H1 (cell line): ENCODE measurements around the gene ANKRD26.

Experiments used
- CBX5 ChIP-seq: fragments of 300-800, 300-1000 bp; sonication (generic); IDR thresholded peaks from 2 replicates; pipeline ENCODE4 v1.7.1; 2016; ENCODE audit warnings: antibody characterized with exemption, low read length, low read depth
- CHD1 ChIP-seq: IDR thresholded peaks from 2 replicates; pipeline ENCODE4 v1.6.1; 2012; ENCODE audit warnings: low read depth, low read length, improper control_type of control experiment
- MAFK ChIP-seq: IDR thresholded peaks from 2 replicates; pipeline ENCODE4 v1.6.1; 2012; ENCODE audit warnings: low read depth, mild to moderate bottlenecking, improper control_type of control experiment, low read length
- POLR2A ChIP-seq, 2 experiments: IDR thresholded peaks; 1 replicate in 1 of 2; 2 replicates in 1 of 2; pipeline ENCODE4 v1.6.1; 2011; ENCODE audit warnings: low read depth in 2 of 2, low read length in 2 of 2, mild to moderate bottlenecking in 2 of 2; ENCODE audit errors: control extremely low read depth in 1 of 2
- POU5F1 ChIP-seq: IDR thresholded peaks from 2 replicates; pipeline ENCODE4 v1.6.1; 2011; ENCODE audit warnings: low read depth, mild to moderate bottlenecking, low read length, moderate library complexity
- RAD21 ChIP-seq, 2 experiments: IDR thresholded peaks in 1 of 2; conservative IDR thresholded peaks in 1 of 2; 2 replicates each; pipeline ENCODE4 v1.6.1; 2011; ENCODE audit warnings: low read depth in 2 of 2, low read length in 2 of 2, improper control_type of control experiment in 1 of 2, inconsistent platforms in 1 of 2, mild to moderate bottlenecking in 1 of 2, moderate library complexity in 1 of 2
- RFX5 ChIP-seq: IDR thresholded peaks from 2 replicates; pipeline ENCODE4 v1.6.1; 2011; ENCODE audit warnings: low read depth, low read length, improper control_type of control experiment, borderline replicate concordance
- TEAD4 ChIP-seq: IDR thresholded peaks from 2 replicates; pipeline ENCODE4 v1.6.1; 2012; ENCODE audit warnings: low read depth, low read length, inconsistent platforms, mixed read lengths
- YY1 ChIP-seq: IDR thresholded peaks from 2 replicates; pipeline ENCODE4 v1.6.1; 2011; ENCODE audit warnings: low read depth, mild to moderate bottlenecking, low read length
- TF ChIP-seq, protein P1 (sequence below), 3 experiments: IDR thresholded peaks; 1 replicate in 2 of 3; 2 replicates in 1 of 3; pipeline versions ENCODE4 v1.5.1 to v1.6.1; 2011; ENCODE audit warnings: low read length in 3 of 3, mild to moderate bottlenecking in 3 of 3, inconsistent platforms in 2 of 3, low read depth in 1 of 3, moderate library complexity in 1 of 3; ENCODE audit not compliant: insufficient read depth in 1 of 3; ENCODE audit errors: control extremely low read depth in 1 of 3

DNA sequence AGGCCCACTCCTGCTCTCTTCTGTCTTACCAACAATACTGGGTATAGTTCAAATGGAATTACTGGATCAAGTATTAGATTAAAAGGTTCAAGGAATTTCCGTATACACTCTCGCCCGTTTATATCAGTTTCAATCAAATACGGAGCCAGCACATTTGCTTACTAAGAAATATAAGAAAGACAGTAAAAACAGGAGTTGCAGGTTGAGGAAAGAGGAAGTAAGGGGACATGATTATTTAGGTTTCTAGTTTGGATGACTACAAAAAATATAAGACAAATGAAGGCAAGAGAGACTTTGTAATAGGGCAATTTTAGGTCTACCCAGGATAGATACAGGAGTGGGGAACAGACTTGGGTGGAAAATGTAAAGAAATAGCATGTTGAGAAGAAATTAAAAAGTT is 129.6 kb downstream of the ANKRD26 start:
- TF ChIP-seq, protein P1, sequence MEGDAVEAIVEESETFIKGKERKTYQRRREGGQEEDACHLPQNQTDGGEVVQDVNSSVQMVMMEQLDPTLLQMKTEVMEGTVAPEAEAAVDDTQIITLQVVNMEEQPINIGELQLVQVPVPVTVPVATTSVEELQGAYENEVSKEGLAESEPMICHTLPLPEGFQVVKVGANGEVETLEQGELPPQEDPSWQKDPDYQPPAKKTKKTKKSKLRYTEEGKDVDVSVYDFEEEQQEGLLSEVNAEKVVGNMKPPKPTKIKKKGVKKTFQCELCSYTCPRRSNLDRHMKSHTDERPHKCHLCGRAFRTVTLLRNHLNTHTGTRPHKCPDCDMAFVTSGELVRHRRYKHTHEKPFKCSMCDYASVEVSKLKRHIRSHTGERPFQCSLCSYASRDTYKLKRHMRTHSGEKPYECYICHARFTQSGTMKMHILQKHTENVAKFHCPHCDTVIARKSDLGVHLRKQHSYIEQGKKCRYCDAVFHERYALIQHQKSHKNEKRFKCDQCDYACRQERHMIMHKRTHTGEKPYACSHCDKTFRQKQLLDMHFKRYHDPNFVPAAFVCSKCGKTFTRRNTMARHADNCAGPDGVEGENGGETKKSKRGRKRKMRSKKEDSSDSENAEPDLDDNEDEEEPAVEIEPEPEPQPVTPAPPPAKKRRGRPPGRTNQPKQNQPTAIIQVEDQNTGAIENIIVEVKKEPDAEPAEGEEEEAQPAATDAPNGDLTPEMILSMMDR (IDR thresholded peaks at IDR 0.05; ENCODE audit: control extremely low read depth in 1 of 3, insufficient read depth in 1 of 3, low read depth in 1 of 3, low read length in 3 of 3), result no peak
- TF ChIP-seq POU5F1 (no peak), POLR2A (IDR thresholded peaks at IDR 0.05; ENCODE audit: control extremely low read depth in 1 of 2, low read depth in 2 of 2, low read length in 2 of 2) (no peak), CHD1 (no peak), CBX5 (no peak), TEAD4 (no peak), YY1 (no peak), MAFK (no peak), RAD21 (IDR thresholded peaks at IDR 0.05 in 1 of 2, conservative IDR thresholded peaks at IDR 0.05 in 1 of 2; ENCODE audit: low read depth in 2 of 2, low read length in 2 of 2) (no peak), RFX5 (no peak)
